K562 (cell line): Measurements from ENCODE around the gene WFIKKN2. TPM values are rescaled to one million over a fixed set of nuclear protein-coding genes. Genes with fewer than 3 reads are reported as not detected.
"Not testable (repeated sequence)": the region's sequence is repeated elsewhere in the genome, so short reads cannot be mapped to it uniquely, and the experiment has no call there.

Experiments
- ATAC-seq: fragments of 200-7000 bp; cut with Tn5 transposase; 3 replicates; pipeline ENCODE4 v1.9.1; 2020; ENCODE audit warnings: moderate library complexity
- BruUV-seq: library from RNA; stranded (reverse); fragments of 400-500 nt; replicated peaks from 2 replicates; lab custom pipeline; 2021; lab: Mats Ljungman, UMichigan
- CTCF ChIA-PET: fragments of 300-600 bp; formaldehyde crosslinking; extraction: SDS; loops from one replicate; lab custom pipeline; 2021; ENCODE audit warnings: low intra/inter-chr PET ratio; lab: Yijun Ruan, JAX
- POLR2A ChIA-PET: fragments of 300-600, 350-650 bp; sonication (Branson Sonifier 250); formaldehyde crosslinking; extraction: SDS; loops from one replicate; lab custom pipeline; 2021; ENCODE audit warnings: antibody characterized with exemption, inconsistent platforms; lab: Yijun Ruan, JAX
- DNase-seq, 4 experiments: peaks; one replicate each; pipeline versions ENCODE4 v3.0.0 to v3.0.0-alpha.2; 2011 to 2018; ENCODE audit warnings: low spot score in 3 of 4, mixed read lengths in 3 of 4; ENCODE audit errors: extremely low read depth in 1 of 4
- FAIRE-seq: peaks from 2 replicates; lab custom pipeline; 2011; peaks lifted over from hg19 to GRCh38; lab: Jason Lieb, UNC
- H2AFZ ChIP-seq: 2 replicates; pipeline ENCODE4 v1.6.0; 2011; ENCODE audit warnings: low read depth, low read length, control low read depth, inconsistent platforms
- H3K27ac ChIP-seq: fragments of 200-600 bp; 3 replicates; pipeline ENCODE4 v1.8.0; 2011; ENCODE audit warnings: low read depth, mild to moderate bottlenecking, control low read depth, inconsistent platforms, low read length, moderate library complexity, mixed read lengths; ENCODE audit errors: extremely low read depth
- H3K27me3 ChIP-seq, 2 experiments: fragments of 300-600 bp in 1 of 2; 2 replicates in 1 of 2; 3 replicates in 1 of 2; pipeline versions ENCODE4 v1.6.0 to v1.8.0; 2011; ENCODE audit warnings: inconsistent platforms in 2 of 2, low read length in 2 of 2, mild to moderate bottlenecking in 1 of 2, mixed read lengths in 1 of 2, moderate library complexity in 1 of 2; ENCODE audit not compliant: control insufficient read depth in 2 of 2, insufficient read depth in 2 of 2
- H3K36me3 ChIP-seq: fragments of 300-600 bp; 3 replicates; pipeline ENCODE4 v1.8.0; 2011; ENCODE audit warnings: mild to moderate bottlenecking, low read length, inconsistent platforms; ENCODE audit not compliant: control insufficient read depth, insufficient read depth
- H3K4me1 ChIP-seq, 2 experiments: fragments of 200-600 bp in 1 of 2; replicated peaks in 1 of 2; 2 replicates in 1 of 2; 3 replicates in 1 of 2; pipeline versions ENCODE4 v1.5.1 to v1.8.0; 2011; ENCODE audit warnings: inconsistent platforms in 2 of 2, low read length in 2 of 2, mild to moderate bottlenecking in 1 of 2, mixed read lengths in 1 of 2, moderate library complexity in 1 of 2; ENCODE audit not compliant: control insufficient read depth in 2 of 2, insufficient read depth in 2 of 2
- H3K4me2 ChIP-seq: 2 replicates; pipeline ENCODE4 v1.6.1; 2011; ENCODE audit warnings: low read length, control low read depth, inconsistent platforms, mixed read lengths; ENCODE audit not compliant: insufficient read depth
- H3K4me3 ChIP-seq: fragments of 200-600 bp; sonication (generic), shearing (Covaris generic); 2 replicates; pipeline ENCODE4 v1.5.1; 2016; ENCODE audit warnings: control low read depth, inconsistent platforms
- H3K79me2 ChIP-seq: fragments of 200-600 bp; 3 replicates; pipeline ENCODE4 v1.8.0; 2011; ENCODE audit warnings: low read length, inconsistent platforms; ENCODE audit not compliant: control insufficient read depth, insufficient read depth
- H3K9ac ChIP-seq, 2 experiments: 2 replicates each; pipeline versions ENCODE4 v1.6.0 to v1.6.1; 2011; ENCODE audit warnings: low read depth in 2 of 2, low read length in 2 of 2, control low read depth in 1 of 2, inconsistent platforms in 1 of 2, mild to moderate bottlenecking in 1 of 2, mixed read lengths in 1 of 2; ENCODE audit not compliant: insufficient read depth in 1 of 2
- H3K9me1 ChIP-seq: one replicate; pipeline ENCODE4 v1.6.0; 2011; ENCODE audit warnings: inconsistent platforms, mild to moderate bottlenecking, low read length, moderate library complexity; ENCODE audit not compliant: control insufficient read depth, insufficient read depth
- H3K9me3 ChIP-seq: replicated peaks from 2 replicates; pipeline ENCODE4 v1.5.1; 2011; ENCODE audit warnings: low read depth, low read length, inconsistent platforms; ENCODE audit not compliant: control insufficient read depth, insufficient read depth
- H4K20me1 ChIP-seq: replicated peaks from 2 replicates; pipeline ENCODE4 v1.6.1; 2011; ENCODE audit warnings: low read length, inconsistent platforms, mixed read lengths; ENCODE audit not compliant: control insufficient read depth, insufficient read depth
- CREB1 ChIP-seq, 2 experiments: sonication (generic) in 1 of 2; formaldehyde crosslinking in 1 of 2; IDR thresholded peaks; 2 replicates each; pipeline versions ENCODE4 v1.6.1 to v1.8.0; 2012 to 2022; ENCODE audit warnings: inconsistent platforms in 1 of 2, mild to moderate bottlenecking in 1 of 2, missing genetic modification reagents in 1 of 2, moderate library complexity in 1 of 2
- CTCFL ChIP-seq: IDR thresholded peaks from 2 replicates; pipeline ENCODE4 v1.6.1; 2011; ENCODE audit warnings: borderline replicate concordance, low read depth, mild to moderate bottlenecking, moderate library complexity, low read length; ENCODE audit not compliant: insufficient read depth, poor library complexity, severe bottlenecking
- NCOA6 ChIP-seq: fragments of 450-650 bp; IDR thresholded peaks from 2 replicates; pipeline ENCODE4 v1.6.1; 2017; ENCODE audit warnings: mild to moderate bottlenecking
- ZNF263 ChIP-seq: sonication (generic); formaldehyde crosslinking; IDR thresholded peaks from 2 replicates; pipeline ENCODE4 v1.8.0; 2022; ENCODE audit warnings: mild to moderate bottlenecking, missing genetic modification reagents, borderline replicate concordance
- WGBS: fragments of 100-300 bp; shearing (Covaris generic); methylation state at CpG from one replicate; pipeline ENCODE4 v1.1.6; 2016; ENCODE audit warnings: low coverage, mixed read lengths; ENCODE audit not compliant: insufficient coverage; ENCODE audit errors: missing lambda C conversion rate; 5-methylcytosine and 5-hydroxymethylcytosine counted together
- in situ Hi-C: fragments of 300-500 bp; cut with MboI; formaldehyde crosslinking; loops from 4 replicates; pipeline ENCODE4 v1.15.0; 2018; ENCODE audit warnings: inconsistent platforms, mixed read lengths
- intact Hi-C: fragments of 100-400 bp; cut with micrococcal nuclease; formaldehyde crosslinking; loops from 2 replicates; pipeline ENCODE4 v1.14.2; 2022
- polyA plus RNA-seq, 8 experiments: library from polyadenylated mRNA; depleted of rRNA in 4 of 8; stranded (reverse) in 5 of 8; unstranded in 3 of 8; fragments of >200 nt; fragmentation: Nextera tagmentation in 2 of 8; fragmentation: Illumina TruSeq in 1 of 8; extraction: Ambion mirVana in 2 of 8; extraction: Trizol in 1 of 8; gene quantifications; 2 replicates each; pipeline versions ENCODE4 v1.2.1 to v1.2.3, GENCODE V29; 2011 to 2014; ENCODE audit warnings: inconsistent platforms in 1 of 8, missing spikeins in 1 of 8
- total RNA-seq, 7 experiments: library from RNA; depleted of rRNA in 6 of 7; stranded (reverse); fragments of >200 nt in 6 of 7; fragmentation: Illumina TruSeq in 2 of 7; extraction: Trizol in 2 of 7; gene quantifications; 2 replicates each; pipeline versions ENCODE4 v1.2.1 to v1.2.3, GENCODE V29; 2011 to 2021; ENCODE audit warnings: low replicate concordance in 1 of 7
- TF ChIP-seq, protein P1 (sequence below): sonication (generic); formaldehyde crosslinking; IDR thresholded peaks from 2 replicates; pipeline ENCODE4 v1.8.1; 2023; ENCODE audit warnings: mild to moderate bottlenecking, missing genetic modification reagents
- TF ChIP-seq, protein P2 (sequence below): IDR thresholded peaks from 2 replicates; pipeline ENCODE4 v1.6.1; 2012; ENCODE audit warnings: low read depth, low read length, improper control_type of control experiment, borderline replicate concordance
- TF ChIP-seq, protein P3 (sequence below): sonication (generic); formaldehyde crosslinking; IDR thresholded peaks from 2 replicates; pipeline ENCODE4 v1.8.0; 2022; ENCODE audit warnings: mild to moderate bottlenecking, missing genetic modification reagents, borderline replicate concordance

WFIKKN2 gene
- total and polyA plus RNA-seq, 9 of the 15 experiments (the other 6 are each of a cell fraction or from before 2014, with no cell fraction given), result 0.07 TPM; not detected in 8

DNA sequence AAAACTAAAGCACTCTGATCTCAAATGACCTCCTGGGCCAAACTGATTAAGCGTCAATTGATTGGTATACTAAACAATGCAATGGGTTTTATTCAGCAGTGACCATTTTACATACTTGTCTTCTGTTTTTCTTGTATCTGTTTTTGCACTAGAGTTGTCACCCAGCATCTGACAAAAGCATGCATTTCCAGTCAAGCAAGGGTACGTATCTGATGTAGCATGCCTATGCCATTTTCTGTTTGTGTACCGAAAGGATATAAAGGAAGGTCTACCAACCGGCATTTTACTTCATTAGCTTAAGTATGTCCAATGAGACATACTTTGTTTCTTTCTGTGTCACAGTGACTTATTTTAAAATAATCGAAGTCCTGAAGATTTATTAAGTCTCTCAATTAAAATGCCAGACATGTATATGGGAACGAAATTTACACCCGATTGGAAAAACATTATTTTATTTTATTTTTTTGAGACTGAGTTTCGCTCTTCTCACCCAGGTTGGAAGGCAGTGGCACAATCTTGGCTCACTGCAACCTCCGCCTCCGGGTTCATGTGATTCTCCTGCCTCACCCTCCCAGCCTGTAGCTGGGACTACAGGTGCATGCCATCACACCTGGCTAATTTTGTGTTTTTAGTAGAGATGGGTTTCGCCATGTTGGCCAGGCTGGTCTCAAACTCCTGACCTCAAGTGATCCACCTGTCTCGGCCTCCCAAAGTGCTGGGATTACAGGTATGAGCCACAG lies 23.3 kb downstream of the WFIKKN2 start (continued):
- TF ChIP-seq CTCFL (no peak), NCOA6 (no peak), CREB1 (IDR thresholded peaks at IDR 0.05) (no peak), CREB1 (CRISPR knock-in tag; IDR thresholded peaks at IDR 0.05) (no peak), ZNF263 (CRISPR knock-in tag) (no peak)
- TF ChIP-seq, protein P1, sequence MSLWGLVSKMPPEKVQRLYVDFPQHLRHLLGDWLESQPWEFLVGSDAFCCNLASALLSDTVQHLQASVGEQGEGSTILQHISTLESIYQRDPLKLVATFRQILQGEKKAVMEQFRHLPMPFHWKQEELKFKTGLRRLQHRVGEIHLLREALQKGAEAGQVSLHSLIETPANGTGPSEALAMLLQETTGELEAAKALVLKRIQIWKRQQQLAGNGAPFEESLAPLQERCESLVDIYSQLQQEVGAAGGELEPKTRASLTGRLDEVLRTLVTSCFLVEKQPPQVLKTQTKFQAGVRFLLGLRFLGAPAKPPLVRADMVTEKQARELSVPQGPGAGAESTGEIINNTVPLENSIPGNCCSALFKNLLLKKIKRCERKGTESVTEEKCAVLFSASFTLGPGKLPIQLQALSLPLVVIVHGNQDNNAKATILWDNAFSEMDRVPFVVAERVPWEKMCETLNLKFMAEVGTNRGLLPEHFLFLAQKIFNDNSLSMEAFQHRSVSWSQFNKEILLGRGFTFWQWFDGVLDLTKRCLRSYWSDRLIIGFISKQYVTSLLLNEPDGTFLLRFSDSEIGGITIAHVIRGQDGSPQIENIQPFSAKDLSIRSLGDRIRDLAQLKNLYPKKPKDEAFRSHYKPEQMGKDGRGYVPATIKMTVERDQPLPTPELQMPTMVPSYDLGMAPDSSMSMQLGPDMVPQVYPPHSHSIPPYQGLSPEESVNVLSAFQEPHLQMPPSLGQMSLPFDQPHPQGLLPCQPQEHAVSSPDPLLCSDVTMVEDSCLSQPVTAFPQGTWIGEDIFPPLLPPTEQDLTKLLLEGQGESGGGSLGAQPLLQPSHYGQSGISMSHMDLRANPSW, result no peak
- TF ChIP-seq, protein P2, sequence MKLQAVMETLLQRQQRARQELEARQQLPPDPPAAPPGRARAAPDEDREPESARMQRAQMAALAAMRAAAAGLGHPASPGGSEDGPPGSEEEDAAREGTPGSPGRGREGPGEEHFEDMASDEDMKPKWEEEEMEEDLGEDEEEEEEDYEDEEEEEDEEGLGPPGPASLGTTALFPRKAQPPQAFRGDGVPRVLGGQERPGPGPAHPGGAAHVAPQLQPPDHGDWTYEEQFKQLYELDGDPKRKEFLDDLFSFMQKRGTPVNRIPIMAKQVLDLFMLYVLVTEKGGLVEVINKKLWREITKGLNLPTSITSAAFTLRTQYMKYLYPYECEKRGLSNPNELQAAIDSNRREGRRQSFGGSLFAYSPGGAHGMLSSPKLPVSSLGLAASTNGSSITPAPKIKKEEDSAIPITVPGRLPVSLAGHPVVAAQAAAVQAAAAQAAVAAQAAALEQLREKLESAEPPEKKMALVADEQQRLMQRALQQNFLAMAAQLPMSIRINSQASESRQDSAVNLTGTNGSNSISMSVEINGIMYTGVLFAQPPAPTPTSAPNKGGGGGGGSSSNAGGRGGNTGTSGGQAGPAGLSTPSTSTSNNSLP, result no peak
- TF ChIP-seq, protein P3, sequence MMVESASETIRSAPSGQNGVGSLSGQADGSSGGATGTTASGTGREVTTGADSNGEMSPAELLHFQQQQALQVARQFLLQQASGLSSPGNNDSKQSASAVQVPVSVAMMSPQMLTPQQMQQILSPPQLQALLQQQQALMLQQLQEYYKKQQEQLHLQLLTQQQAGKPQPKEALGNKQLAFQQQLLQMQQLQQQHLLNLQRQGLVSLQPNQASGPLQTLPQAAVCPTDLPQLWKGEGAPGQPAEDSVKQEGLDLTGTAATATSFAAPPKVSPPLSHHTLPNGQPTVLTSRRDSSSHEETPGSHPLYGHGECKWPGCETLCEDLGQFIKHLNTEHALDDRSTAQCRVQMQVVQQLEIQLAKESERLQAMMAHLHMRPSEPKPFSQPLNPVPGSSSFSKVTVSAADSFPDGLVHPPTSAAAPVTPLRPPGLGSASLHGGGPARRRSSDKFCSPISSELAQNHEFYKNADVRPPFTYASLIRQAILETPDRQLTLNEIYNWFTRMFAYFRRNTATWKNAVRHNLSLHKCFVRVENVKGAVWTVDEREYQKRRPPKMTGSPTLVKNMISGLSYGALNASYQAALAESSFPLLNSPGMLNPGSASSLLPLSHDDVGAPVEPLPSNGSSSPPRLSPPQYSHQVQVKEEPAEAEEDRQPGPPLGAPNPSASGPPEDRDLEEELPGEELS (CRISPR knock-in tag), result no peak

GRCh38 chr17:50859727-50860126 lies 24.3 kb downstream of the WFIKKN2 start:
- H3K27me3 ChIP-seq, H3K27ac ChIP-seq, ATAC-seq, DNase-seq, H3K4me3 ChIP-seq, H3K9me1 ChIP-seq, BruUV-seq, H3K9me3 ChIP-seq, H3K9ac ChIP-seq, FAIRE-seq, CTCF ChIA-PET, H3K4me1 ChIP-seq, H2AFZ ChIP-seq, H3K4me2 ChIP-seq, H4K20me1 ChIP-seq, intact Hi-C loops: not testable (repeated sequence)
- 91% methylated on average over 15 of the region's 15 CpGs for WGBS
- POLR2A ChIA-PET, result interaction anchor here (0.6 to 1.3 kb wide), 3 partner anchors 50 to 309 kb away, joined by 3 to 4 read pairs (median 3); no protein-coding TSS in a partner anchor
- Histone ChIP-seq H3K36me3 (peaks cover 26% of the 10 kb centered on the region), H3K79me2 (peaks cover 25% of the 10 kb centered on the region)
- in situ Hi-C loops, result loop anchor here (5.0 to 10.0 kb wide), 2 partner anchors 93 to 295 kb away; partner anchors contain the start of gene NME1
